GM18511 (cell line): ENCODE results near the gene DZANK1.
"Not testable (repeated sequence)": the region's sequence is repeated elsewhere in the genome, so short reads cannot be mapped to it uniquely, and the experiment has no call there.

Experiments used
- ATAC-seq: cut with Tn5 transposase; IDR thresholded peaks from one replicate; pipeline ENCODE4 v1.9.1; 2021; ENCODE audit warnings: mild to moderate bottlenecking, moderate library complexity; ENCODE audit not compliant: unreplicated experiment

The DZANK1 gene

DNA sequence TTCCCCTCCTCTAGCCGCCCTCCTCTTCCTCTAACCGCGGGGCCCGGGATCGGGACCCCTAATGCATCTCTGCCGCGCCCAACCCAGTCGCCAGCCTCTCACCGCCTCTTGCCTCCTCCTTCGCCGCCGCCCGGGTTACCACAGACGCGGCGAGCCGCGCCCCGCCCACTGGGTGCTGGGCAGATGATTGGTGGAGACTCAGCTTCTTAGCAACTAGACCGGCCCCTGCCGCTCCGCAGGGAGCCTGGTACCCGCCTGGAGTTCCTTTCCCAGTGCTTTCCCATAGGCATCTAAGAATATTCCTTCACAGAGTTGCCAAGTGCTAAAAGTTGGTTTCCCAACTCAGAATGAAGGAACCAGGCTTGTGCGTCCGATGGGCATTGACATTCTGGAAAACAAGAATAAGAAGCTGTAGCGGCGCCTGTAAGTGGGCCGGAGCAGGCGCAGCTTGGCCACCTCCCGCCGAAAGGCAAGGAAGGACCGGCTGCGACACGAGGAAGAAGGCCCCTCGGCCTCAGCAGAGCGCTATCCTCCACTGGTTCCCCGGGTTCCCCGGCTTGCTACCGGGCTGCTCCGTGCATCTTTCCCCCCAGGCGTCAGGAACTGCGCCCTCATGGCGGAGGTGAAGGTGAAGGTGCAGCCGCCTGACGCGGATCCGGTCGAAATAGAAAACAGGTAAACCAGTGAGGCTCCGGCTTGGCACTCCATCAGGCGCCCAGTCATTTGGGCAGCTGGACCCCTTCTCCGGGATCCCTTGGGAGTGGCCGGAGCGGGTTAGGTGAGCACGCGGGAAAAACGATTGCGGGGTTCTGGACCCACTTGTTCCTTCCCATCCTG is at the start of gene DZANK1, which contains the start of gene POLR3F:
Gene DZANK1 (minus strand): TSS at position 137 of the 837 bp plus-strand sequence. CDS start 1,672 bp downstream, outside the sequence.
Gene POLR3F (plus strand): TSS at position 497 of the 837 bp plus-strand sequence. CDS start 117 bp downstream, at position 614.
- ATAC-seq: peak; percentile 98

DNA sequence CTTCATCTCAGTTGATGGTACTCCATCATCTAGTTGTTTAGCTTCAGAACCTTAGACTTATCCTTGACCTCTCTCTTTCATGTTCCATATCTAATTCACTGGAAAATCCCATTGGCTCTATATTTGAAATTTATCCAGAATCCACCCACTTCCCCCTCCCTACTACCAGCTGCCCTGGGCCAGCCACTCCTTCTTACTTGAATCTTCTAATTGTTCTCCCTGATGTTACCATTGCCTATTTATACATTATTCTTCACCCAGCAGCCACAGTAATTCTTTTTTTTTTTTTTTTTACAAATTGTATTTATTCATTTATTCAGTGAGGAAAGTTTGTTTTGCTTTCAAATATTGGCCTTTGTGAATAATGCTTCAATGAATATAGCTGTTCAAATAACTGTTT is 49.1 kb upstream of the DZANK1 start:
- ATAC-seq: no peak

DNA sequence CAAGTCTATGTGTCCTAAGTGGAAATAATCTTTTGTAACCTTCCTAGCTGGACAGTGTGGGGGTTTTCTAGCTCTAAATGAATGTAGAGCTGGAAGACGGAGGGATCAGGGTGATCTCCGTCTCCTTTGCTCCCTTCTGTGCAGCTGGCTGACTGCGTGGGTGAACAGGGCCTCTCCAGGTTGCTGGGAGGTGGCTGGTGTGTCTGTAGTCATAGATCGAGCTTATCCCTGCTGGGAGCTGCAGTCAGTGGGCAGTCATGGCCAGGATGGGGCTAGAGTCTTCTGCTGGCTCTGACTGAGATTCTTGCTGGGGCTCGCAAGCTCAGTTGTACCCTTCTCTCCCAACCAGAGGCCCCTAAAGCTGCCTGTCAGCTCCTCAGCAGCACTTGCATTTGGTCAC is 47.3 kb upstream of the DZANK1 start:
- no peak for ATAC-seq

DNA sequence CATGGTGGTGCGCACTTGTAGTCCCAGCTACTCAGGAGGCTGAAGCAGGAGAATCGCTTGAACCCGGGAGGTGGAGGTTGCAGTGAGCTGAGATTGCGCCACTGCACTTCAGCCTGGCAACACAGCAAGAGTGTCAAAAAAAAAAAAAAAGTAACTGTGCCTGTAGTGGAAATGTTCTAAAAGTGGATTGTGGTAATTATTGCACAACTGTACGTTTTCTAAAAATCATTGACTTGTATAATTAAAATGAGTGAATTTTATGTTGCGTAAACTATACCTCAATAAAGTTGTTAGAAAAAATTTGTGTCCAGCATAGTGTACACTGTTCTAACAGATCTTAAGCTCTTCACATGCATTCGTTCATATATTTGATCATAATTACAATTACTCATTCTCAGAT is 46.4 kb upstream of the DZANK1 start:
- no peak for ATAC-seq

DNA sequence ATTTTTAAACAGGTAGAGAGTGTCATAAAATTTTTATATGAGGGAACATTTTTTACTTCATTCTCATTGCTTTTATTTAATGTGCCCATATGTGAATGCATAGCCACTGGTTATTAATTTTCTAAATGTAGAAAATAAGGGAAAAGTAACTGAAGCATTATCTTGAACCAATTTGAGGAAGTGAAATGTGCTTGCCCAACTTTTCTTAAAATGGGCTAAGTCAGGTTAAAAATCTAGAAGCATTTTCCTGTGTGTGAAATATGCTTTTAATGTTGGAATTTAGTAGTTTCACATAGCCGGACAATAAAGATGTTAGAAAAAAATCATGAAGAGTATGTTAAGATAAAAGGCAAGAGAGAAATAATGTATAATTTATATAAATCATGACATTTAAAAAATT is 44.7 kb upstream of the DZANK1 start:
- no peak for ATAC-seq

DNA sequence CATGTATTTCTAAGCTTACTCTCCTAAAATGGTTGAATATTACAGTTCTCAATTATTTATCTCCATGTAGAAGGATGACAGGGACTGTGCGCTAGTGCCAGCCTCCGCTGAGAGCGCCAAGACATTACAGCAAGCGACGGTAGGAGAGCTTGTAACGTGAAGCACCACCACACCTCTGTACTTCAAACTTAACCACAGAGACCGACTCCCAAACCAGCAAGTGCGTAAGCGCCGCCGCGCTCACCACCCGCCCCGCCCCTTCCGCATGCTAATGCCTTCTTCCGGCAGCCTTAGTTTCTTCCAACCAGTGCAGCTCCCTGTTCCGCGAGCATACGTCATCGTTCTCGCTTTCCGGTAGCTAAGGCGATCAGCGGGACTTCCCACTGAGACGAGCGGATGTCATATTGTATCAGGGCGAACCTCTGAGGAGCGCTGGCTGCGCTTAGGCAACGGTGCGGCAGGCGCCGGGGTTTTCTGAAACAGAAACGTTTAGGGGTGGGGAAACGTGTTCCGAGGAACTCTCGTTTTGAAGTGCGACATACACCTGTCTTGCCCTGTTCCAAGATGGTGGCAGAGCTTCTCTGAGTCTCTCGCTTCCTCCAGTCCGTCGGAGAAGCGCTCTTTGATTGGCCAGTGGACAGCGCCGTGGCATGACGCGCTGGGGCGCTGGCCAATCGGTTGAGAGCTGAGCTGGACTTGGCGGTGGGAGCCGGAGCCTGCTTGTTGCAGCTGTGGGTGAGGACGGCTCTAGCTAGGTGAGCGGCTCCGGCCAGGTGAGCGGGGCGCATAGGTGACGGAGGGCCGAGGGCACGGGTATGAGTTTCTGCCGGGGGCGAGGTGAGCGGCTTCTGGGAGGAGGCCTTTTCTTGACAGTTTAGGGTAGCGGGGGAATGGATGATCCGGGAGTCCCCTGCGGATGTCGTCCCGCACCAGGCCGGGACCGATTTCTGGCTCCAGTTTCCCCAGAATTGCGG is 40.7 kb upstream of the DZANK1 start, which contains the start of gene SEC23B:
Gene SEC23B (plus strand): TSS at position 723 of the 974 bp plus-strand sequence. CDS start 2,896 bp downstream, outside the sequence.
- ATAC-seq: peak; percentile 96

DNA sequence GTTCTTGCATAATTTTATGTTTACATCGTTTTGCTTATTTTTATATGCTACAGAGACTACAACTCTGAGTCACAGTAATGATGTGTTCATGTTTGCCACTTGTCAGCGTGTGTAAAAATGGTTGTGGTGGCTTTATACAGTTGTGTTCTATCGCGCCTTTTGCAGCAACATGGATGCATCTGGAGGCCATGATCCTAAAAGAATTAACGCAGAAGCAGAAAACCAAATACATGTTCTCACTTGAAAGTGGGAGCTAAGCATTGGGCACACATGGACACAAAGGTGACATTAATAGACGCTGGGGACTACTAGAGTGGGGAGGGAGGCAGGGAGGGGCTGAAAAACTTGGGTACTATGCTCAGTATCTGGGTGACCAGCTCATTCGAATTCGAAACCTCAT is 39.9 kb upstream of the DZANK1 start:
- no peak for ATAC-seq

DNA sequence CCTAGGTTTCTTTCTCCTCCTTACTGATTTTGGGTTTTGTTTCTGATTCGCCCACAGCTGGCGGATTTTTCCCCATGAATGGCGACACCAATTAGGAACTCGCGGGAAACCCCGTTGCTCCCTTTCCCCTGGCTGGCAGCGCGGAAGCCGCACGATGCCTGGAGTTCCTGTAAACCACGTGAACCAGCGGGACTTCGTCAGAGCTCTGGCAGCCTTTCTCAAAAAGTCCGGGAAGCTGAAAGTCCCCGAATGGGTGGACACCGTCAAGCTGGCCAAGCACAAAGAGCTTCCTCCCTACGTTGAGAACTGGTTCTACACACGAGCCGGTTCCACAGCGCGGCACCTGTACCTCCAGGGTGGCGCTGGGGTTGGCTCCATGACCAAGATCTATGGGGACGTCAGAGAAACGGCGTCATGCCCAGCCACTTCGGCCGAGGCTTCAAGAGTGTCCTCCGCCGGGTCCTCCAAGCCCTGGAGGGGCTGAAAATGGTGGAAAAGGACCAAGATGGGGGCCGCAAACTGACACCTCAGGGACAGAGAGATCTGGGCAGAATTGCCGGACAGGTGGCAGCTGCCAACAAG is 37.7 kb upstream of the DZANK1 start:
- ATAC-seq: no peak

DNA sequence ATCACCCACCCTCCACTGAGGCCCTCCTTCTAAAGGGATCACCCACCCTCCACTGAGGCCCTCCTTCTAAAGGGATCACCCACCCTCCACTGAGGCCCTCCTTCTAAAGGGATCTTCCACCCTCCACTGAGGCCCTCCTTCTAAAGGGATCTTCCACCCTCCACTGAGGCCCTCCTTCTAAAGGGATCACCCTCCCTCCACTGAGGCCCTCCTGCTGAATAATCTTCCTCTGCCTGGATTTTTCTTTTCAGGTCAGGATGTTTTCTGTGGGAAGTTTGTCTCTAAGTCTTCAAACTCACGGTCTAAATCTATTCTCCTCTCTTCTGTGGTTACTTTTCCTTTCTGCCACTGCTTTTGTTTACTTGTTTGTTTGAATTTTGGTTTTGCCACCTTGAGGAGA is 34.8 kb upstream of the DZANK1 start:
- ATAC-seq: not testable (repeated sequence)

DNA sequence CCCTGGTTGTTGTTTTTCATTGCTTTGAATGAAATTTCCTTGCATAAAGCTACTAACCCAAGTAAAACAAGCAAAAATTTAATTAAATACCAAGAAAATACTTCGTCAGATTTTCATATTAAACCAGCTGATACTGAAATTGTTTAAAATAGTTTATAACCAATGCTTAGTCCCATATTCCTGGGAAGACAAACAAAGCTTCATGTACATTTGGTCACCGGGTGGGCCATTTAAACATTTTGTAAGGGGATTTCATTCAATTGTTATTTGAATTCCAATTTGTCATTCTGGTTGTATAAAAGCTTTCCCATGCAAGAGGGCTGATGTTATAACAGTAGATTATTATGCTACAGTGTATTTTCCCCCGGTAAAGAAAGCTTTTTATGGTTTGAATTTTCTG is 30.8 kb upstream of the DZANK1 start:
- no peak for ATAC-seq

DNA sequence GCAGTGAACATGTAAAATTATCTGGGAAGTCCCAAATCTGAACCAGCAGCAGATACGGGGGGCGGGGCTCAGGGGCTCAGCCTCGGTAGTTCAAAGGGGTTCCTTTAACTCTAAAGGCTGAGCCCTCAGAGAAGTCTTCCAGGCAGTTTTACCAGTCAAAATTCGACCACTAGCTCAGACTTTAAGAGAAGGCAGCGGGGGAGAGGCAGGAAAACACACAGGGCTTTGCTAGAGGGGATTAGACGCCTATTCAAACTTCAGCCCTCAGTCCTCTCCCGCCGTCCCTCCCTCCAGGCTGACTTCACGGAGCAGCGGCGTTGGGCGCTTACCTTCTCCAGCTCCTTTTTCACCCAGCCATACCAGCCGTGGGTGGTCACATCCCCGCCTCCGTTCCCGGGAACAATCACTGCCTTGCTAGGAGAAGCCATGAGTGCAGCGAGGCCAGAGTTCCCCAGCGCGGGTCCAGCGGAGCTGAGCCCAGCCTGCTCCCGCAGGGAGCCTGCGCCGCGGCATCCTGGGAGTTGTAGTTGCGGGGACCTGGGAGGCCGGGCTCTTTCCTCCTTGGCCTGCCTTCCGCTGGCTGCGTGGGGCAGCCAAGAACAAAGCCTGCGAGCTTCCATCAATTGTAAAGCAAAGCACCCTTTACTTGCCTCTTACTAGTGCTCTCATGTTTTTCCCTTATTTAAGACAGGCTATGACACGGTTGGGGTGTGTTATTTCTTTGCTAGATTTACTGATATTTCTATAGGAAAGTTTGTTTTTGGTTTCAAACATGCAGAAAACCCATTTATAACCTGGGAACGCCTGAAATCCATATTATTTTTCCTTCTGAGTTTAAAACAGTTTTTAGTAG is 30.1 kb upstream of the DZANK1 start, which contains the start of gene RBBP9:
Gene RBBP9 (minus strand): TSS at position 486 of the 853 bp plus-strand sequence. CDS start 58 bp downstream, at position 428.
- peak; percentile 99 for ATAC-seq

DNA sequence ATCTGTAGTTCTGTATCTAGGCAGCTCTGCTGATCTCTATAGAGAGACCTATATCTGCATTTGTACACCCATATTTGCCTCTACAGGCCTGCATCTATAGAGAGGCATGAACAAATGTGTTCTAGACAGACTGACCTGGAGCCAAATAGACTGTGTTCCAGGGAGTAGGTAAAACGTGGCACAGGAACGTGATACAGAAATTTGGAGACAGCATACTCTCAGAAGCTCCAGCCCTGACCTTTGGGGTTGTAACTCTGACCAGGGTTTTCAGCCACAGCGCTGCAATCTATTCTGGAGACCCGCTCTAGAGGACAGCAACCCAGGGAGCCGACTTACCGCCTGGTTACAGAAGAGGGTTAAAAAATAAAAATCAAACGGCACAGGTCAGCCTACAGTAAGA is 29.2 kb upstream of the DZANK1 start:
- ATAC-seq: no peak

DNA sequence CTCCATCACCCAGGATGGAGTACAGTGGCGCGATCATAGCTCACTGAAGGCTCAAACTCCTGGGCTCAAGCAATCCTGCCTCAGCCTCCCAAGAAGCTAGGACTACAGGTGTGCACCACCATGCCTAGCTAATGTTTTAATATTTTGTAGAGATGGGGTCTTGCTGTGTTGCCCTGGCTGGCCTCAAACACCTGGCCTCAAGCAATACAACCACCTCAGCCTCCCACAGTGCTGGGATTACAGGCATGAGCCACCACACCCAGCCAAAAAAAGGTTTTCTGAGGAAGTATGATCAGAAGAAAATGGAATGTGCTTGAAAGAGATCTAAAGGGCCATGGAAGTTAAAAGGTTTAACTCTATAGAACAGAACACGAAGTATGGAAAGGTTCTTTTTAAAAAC is 21.5 kb upstream of the DZANK1 start:
- ATAC-seq: no peak

DNA sequence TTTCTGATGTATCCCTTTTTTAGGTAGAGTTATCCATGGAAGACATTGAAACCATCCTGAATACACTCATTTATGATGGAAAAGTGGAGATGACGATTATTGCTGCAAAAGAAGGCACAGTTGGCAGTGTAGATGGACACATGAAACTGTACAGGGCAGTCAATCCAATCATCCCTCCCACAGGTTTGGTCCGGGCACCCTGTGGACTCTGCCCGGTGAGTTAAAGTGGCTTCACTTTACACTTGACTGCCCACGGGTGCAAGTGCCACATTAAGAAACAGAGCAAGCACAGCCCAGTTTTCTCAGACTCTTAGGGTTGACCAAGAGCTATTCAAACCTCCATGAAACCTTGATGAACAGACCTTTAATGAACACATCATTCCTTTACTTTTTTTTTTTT is 14.8 kb upstream of the DZANK1 start:
- no peak for ATAC-seq

DNA sequence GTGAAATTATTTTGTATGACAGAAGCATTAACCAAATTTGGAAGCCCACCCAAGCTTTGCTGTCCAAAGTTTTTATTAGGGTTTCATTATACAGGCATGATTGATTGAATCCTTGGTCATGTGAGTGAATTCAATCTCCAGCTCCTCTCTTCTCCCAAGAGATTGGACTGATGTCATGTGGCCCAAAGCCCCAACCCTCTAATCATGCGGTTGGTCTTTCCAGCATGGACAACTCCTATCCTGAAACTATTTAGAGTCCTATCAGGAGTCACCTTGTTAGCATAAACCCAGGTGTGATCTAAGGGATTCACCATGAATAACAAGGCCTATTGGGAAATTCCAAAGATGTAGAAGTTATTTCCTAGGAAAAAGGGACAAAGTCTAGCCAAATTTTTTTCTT is 11.0 kb upstream of the DZANK1 start:
- ATAC-seq: no peak

DNA sequence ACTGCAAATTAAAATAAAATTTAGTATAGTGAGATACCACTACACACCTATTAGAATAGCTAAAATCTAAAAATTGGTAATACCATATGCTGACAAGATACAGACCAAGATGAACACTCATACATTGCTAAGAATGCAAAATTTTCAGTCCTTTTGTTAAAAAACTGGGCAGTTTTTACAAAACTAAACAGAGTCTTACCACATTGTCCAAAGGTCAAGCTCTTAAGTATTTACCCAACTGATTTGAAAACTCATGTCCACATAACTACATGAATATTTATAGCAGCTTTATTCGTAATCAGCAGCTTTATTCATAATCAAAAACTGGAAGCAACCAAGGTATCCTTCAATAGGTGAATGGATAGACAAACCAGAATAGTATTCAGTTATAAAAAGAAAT is 10.4 kb upstream of the DZANK1 start:
- ATAC-seq: no peak

DNA sequence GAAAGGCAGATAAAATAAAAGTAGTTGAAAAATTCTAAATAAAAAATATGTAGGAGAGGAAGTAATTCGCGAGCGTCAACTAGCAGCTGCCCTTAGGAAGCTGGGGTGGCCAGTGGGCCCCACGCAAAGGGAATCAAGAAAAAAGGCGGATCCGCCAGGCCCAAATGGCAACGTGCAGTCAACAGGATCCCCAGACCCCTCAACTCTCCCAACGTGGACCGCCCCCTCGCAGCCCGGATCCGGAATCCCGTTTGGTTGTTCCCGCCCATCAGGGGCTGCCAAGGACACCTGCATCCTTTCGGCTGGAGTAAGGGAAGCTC is 296 bp downstream of the DZANK1 start:
- ATAC-seq: peak; percentile 33

DNA sequence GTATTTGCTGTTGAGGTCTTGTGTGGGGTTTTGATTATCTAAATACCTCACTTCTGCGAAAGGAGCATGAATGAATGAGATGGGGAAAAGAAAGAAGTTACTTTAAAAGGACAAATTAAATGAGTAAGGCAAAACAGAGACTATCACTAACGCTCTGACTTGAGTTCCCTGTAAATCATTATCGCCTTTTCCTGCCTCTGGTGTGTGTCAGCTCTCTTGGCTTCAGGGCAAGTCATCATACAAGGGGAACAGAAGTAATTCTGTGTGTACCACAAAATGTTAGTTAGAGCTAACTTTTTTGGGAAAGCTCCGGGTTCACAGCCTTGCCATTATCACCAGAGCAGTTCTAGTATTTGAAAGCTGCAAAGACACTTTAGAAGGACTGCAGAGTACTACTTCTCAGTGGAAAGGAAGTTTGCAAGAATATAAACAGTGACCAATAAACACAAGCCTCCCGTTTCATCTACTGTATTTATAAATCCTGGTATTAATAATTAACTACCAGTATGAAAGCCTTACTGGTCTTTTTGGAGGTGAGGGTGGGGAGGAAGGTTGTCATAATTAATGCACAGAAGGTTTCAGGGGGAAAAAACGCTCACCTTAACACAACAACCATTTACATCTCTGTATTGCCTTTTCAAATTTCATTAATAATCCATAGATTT is 1.2 kb downstream of the DZANK1 start:
- ATAC-seq: no peak

DNA sequence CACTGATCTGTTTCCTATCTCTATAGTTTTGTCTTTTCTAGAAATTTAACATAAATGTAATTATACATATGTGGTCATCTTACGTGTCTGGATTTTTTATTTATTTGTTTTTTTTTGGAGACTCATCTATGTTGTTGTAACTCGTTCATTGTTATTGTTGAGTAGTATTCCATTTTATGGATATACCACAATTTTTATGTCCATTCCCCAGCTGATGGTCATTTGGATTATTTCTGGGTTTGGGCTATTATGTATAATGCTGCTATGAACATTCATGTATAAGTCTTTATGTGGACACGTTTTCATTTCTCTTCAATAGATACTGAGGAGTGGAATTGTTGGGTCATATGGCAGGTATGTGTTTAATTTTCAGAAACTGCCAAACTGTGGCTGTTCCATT is 10.2 kb downstream of the DZANK1 start:
- no peak for ATAC-seq

DNA sequence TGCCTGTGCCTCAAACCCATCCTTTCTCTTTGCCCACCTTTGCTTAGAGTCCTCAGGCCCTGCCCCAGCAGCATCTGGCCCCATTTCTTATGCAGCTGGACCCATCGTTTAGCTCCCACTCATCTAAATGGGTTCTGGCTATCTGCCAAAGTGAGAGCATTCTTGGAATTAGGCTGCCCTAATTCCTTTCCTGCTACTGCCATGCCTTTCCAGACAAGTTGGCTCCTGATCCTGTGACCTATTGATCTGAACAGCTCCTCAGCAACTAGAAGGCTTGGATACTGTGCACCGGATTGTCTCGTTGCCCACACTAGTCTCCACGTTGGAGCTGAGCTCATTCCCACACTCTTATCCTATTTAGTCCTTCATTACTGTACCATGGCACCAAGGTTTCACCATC is 22.9 kb downstream of the DZANK1 start:
- no peak for ATAC-seq
